ENCODE results near the gene EPHB1.

EPHB1 gene

DNA sequence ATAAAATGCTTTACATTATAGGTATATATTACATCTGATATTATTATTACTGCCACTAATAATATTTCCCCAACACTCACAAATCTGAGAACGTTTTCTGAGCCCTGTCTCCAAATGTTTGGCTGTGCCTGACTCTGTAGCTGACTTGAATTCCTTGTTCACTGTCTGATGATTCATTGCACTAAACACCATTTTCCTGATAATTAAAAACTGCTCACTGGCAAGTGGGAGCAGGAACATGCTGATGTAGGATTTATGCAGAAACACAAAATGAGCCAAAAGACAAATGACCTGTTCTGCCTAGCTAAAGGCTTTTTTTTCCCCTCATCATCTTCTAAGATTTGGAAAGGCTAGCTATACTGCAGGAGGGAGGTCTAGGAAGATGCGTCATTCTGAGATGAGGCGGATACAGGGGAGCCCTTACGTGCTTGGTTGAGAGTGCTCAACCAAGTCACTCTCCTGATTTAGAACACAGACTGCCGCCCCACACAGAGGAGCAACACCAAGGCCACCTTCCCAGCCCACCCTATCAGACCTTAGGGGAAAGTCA lies 380.7 kb downstream of the EPHB1 start:
- no peak for DNase-seq

DNA sequence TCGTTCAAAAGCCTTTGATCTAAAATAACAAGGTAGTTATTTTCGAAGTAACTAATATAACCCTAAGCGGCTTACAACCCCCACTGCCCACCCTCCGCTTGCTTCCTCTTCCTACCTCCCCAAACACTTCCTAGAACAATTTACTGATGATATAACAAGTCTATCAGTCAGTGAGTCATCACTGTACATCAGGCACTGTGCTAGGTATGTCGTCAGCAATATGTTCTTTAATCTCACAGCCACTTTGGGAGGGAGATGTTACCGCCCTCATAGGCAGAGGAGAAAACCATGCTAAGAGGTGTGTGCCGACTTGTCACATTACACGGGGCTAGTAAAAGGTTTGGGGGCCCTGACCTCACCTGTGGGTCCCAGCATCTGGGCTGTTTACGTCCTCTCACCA lies 381.8 kb downstream of the EPHB1 start:
- DNase-seq: no peak

DNA sequence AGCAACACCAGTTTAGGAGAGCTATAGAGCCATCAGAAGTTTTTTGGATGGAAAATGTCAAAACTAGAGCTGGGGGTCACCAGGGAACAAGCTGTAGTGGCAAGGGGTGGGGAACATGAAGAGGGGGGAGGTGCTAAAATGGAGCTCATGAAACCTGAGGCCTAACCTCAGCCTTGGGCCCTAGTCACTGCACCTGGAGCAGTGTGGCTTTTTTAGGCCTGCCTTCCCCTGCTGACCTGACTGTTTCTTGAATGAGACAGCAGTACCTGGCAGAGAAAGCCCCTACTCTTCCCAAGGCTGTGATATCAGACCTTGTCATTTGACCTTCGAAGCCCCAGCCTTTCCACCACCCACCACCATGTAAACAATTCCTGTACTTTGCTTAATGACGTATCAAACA lies 383.5 kb downstream of the EPHB1 start:
- no peak for DNase-seq

GRCh38 chr3:135181408-135181807 lies 386.3 kb downstream of the EPHB1 start:
- DNase-seq: no peak

GRCh38 chr3:135182364-135182998 lies 387.4 kb downstream of the EPHB1 start:
- no peak for DNase-seq

GRCh38 chr3:135190658-135191057 lies 395.6 kb downstream of the EPHB1 start:
- no peak for DNase-seq

GRCh38 chr3:135191708-135192107 lies 396.6 kb downstream of the EPHB1 start:
- no peak for DNase-seq

- DNase-seq: no peak
Observed at GRCh38 chr3:135192929-135193328, 397.9 kb downstream of the EPHB1 start.

DNA sequence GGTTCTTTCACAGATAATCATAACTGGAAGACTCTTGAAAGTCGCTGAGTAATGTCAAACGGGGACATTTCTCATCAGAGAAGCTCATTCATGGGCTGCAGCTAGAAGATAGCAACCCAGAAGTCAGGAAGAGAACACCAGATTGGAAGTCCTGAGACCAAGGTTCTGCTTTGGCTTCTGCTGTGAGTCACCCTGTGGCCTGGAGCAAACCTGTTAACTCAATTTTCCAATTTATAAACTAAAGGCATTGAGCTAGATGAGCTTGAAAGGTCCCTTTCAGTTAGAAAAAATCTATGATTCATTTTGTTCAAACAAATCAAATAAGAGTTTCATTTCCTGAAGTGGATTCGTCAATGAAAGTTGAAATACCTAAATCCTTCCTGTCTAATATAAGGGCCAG lies 402.2 kb downstream of the EPHB1 start:
- no peak for DNase-seq

DNA sequence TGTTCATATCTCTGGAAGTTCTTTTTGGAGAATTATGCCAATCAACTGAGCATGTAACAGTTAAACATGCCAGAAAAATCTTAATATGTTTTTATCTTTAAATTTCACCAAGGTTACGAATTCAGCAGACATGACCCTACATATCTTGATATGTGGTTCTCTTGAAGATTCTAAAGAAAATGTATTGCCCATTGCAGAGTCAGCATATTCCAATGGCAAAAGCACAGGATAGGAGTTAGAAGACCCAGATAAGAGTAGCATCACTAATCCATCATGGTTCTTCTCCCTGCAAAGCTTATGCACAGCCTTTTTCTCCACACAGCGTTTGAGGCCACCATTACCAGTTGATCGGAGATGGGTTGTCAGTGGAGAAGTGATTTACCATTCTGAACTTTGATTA lies 402.8 kb downstream of the EPHB1 start:
- DNase-seq: no peak

DNA sequence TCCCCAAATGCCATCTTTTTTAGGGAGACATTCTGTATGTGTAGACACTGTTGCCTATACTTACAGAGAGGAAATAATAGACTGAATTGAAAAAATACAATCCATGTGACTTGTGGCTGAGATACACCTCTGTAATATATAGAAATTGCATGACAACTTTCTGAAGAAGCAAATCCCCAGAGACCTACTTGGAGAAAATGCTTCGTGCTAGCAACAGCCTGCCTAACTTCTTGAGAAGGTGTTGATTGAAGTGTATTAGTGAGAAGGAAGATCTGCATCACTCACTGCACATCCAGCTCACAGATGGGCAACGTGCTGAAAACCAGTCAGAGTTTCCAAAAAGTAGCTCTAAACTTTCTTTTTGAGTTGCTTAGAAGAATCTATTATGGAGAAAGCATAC lies 404.1 kb downstream of the EPHB1 start:
- no peak for DNase-seq

- no peak for DNase-seq
Observed at GRCh38 chr3:135203026-135203425, 408.0 kb downstream of the EPHB1 start.

- no peak for DNase-seq
Observed at GRCh38 chr3:135213213-135213612, 418.2 kb downstream of the EPHB1 start.

- peak in 2 of 3 donors; percentile 13 to 20 for DNase-seq
Observed at GRCh38 chr3:135213822-135214221, 418.8 kb downstream of the EPHB1 start.

GRCh38 chr3:135214400-135214799 lies 419.3 kb downstream of the EPHB1 start:
- DNase-seq: no peak

GRCh38 chr3:135215516-135215915 lies 420.5 kb downstream of the EPHB1 start:
- no peak for DNase-seq

GRCh38 chr3:135216659-135217058 lies 421.6 kb downstream of the EPHB1 start:
- no peak for DNase-seq

DNA sequence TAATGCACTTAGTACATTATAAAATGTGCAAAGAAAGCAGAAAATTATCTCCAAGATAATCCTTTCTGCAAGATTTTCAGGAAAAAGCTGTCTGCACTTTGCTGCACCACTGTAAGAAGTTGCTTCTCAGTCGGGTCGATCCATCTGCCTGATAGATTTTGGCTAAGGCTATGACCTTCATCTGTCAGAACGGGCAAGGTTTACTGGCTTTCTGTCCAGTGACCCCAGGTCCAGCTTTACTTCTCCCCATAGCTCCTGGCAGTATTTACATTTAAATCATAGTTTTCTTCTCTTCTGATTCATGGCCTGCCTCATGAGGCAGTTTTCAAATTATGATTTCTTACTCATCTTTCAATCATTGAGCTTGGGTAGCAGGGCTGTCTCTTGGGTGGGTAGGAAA lies 422.7 kb downstream of the EPHB1 start:
- no peak for DNase-seq

GRCh38 chr3:135218304-135218703 lies 423.2 kb downstream of the EPHB1 start:
- DNase-seq: no peak

DNA sequence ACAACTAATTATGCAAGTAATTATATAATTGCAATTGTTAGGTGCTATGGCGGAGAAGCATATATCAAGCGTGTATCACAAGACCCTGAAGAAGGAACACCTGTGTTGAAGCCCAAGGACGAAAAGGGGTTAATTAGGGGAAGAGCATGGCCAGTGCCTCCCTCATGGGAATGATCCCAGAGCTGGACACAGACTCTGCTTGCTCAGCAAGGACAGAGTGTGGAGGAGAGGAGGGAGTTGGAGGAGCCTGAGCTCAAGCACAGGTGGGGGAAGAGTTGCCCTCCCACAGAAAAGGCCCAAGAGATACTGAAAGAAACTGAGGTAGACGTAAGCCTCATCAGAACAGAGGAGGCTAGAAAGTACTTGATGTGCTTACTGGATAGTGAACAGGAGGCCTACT lies 423.7 kb downstream of the EPHB1 start:
- no peak for DNase-seq

DNA sequence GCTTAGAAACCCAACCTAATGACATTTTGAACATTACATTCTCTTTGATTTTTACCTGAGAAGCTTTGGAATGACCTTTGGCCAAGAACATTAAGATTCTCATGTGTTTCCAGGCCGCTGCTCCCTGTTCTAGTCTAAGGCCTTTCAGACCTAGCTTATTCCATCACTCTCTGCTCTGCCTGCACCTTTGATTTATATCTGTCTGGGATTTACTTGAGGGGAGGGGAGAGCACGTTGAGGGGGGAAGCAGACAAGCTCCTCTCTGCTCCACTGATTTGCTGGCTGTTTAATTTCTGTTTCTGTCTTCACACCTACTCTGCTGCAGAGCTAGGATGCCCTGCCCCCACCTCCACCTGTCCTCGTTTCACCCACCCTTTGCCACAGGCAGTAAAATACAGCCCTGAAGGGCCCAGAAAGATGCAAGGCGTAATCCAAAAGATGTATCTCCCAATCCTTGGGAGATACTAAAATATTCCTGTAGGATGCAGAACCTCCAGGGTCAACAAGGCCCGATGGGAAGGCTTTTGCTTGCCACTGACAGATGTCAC lies 429.8 kb downstream of the EPHB1 start:
- no peak for DNase-seq

DNA sequence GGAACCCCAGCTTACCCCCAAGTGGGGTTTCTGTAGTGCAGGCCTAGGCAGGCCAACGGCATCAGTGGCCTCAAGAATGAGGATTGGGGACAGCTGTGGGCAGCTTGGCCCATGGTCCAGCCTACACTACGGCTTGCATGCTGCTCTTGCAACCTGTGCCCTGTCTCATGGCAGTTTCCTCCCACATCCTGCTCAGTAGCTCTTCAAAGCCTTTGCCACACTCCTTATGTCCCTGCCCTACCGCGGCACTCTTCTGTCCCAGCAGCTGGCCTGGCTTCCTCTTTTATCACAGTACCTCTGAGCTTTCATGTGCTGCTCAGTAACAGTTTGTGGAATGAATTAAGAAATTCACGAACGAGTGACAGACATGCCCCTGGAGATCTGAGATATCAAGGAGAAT lies 431.0 kb downstream of the EPHB1 start:
- peak; percentile 28 to 47 (median 44) for DNase-seq

DNA sequence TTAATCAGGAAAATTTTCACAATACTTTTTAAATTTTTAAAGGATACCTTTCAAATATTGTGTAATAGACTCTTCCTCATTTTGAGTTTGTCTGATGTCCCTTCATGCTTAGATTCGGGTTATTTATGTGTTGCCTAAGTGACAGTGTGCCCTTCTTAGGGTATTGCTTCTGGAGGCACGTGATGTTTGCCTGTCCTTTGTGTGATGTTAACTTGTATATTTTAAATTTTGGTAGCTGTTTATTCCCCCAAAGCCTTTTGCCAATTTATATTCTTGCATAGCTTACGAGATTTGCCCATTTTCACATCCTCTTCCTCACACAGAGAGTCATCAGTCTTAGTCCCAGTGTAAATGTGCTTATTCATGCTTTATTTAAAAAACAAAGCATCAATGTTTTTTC lies 433.1 kb downstream of the EPHB1 start:
- DNase-seq: peak; percentile 22 to 64 (median 59)

GRCh38 chr3:135229018-135229495 lies 434.0 kb downstream of the EPHB1 start:
- peak; percentile 36 to 51 (median 47) for DNase-seq

DNA sequence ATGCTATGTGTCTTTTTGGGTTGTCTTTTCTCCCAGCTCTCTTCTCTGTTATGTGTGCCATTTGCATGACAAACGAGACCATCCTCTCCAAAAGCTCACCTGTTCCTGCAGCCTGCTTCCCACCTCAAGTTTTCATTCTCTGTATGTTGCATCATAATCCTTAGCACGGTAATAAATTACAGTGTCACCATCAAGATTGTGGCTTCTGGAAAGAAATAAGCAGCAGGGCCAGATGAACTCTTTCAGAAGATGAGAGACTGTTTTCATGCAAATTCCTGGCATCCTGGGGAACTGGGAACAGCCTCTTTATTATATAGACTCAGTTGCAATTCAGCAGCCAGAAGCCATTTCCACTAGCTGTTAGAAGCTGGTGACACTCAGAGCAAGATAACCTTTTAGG lies 436.7 kb downstream of the EPHB1 start:
- DNase-seq: no peak
